Measurements from ENCODE around the gene FLNB.

GRCh38 chr3:58112185-58112535 is 103.9 kb downstream of the FLNB start:
- TF ChIP-seq CTCF (conservative IDR thresholded peaks at IDR 0.05; ENCODE audit: low read depth, low read length), result no peak
- TF ChIP-seq BHLHE40 (IDR thresholded peaks at IDR 0.05; ENCODE audit: low read depth, low read length), result no peak
